ENCODE measurements around the gene FANCC.

The FANCC gene

GRCh38 chr9:95085036-95085770 is 232.3 kb downstream of the FANCC start:
- no peak for DNase-seq (ENCODE audit: low read depth)

GRCh38 chr9:95084254-95084934 is 233.1 kb downstream of the FANCC start:
- DNase-seq (ENCODE audit: low read depth) = no peak

- no peak for DNase-seq (ENCODE audit: low read depth)
Measured at GRCh38 chr9:95083086-95083768, 234.3 kb downstream of the FANCC start.

DNA sequence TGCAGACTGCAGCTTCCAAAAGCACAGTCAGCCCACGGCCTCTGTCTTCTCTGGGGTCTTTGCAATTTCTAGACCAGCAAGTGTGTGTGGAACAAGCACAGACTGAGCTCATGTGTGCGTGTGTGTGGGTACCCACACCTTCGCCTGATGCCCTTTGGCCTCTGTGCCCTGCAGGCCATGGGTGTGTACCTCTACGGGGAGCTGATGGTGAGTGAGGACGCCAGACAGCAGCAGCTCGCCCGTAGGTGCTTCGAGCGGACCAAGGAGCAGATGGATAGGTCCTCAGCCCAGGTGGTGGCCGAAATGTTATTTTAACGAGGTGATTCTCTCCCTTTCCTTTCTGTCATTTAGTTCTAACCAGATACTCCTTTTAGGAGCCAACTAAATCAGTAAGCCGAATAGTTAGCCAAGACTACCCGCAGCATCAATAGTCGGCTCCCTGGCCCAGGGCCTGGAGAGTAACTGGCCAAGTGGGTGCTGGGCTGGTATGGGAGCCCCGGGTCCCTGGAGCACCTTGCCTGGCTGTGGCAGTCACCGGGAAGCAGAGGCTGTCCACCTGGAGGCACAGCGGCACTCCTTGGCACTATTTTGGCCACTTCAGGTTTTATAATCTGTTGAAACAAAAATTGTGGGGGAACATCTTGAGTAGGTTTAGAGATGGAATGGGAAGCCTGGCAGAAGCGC is 235.0 kb downstream of the FANCC start:
- no peak for DNase-seq (ENCODE audit: low read depth)

DNA sequence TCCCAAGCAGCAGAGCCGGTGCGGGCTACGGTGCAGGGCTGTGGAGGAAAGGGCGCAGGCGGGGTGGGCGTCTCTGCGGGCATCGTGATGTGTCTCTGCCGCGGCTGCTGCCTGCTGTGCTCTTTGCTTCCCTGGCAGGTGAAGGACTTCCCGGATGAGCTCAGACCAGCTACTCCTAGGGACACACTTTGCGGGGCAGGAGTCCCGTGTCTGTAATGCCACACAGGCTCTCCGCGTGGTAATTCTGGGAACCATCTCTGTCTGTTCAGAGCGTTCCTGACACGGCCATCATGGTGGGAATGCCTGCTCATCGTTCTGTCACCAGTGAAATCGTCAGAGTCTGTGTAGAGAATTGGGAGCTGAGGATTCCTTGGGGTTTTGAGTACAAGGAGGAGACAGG is 235.5 kb downstream of the FANCC start:
- no peak for DNase-seq (ENCODE audit: low read depth)

GRCh38 chr9:95080961-95081647 is 236.4 kb downstream of the FANCC start:
- no peak for DNase-seq (ENCODE audit: low read depth)

DNA sequence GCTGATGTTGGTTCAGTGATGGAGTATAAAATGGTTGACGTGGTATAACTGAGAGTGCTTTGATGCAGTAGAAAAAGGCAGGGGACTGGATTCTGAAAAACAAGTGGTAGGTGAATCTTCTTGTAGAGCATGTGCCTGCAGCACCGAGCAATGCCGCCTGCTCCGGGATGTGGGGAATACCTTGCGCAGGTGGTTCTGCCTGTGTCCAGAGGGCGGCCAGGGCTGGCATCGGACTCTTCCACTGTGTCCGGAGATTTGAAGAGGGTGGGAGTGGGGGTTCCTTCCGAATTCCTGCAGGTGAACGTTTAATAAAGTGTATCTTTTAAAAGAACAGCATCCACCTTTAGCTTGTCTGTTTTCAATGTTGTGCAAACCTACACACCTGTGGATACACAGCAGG is 238.0 kb downstream of the FANCC start:
- DNase-seq (ENCODE audit: low read depth) = no peak

- DNase-seq (ENCODE audit: low read depth) = no peak
Measured at GRCh38 chr9:95078939-95079338, 238.6 kb downstream of the FANCC start.

- no peak for DNase-seq (ENCODE audit: low read depth)
Measured at GRCh38 chr9:95078511-95078910, 239.0 kb downstream of the FANCC start.

DNA sequence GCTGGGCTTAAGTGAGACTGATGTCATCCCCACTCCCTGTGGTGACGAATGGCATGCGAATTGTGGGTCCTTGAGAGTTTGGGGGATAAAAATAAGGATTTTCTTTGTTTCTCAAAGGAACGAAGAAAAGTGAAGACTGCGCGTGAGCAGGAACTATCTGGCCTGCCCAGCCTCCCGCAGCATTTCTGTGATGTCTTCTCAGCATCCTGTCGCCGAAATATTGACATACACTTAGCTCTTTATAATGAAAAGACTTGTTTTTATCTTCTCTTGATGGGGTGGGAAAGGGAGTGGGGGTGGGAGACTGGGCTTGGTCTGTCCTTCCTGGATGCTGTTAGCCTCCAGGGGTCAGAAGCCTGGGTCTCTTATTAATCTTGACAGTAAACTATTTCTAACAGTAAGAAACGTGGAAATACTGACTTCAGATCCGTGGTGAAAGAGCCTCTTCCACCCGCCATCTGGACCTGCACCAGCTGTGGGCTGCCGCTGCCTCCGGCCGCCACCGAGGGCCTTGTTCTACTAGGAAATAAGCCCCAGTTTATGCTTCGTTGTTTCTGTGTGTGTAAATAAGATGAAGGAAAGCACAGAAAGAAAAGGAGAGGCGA is 239.6 kb downstream of the FANCC start:
- DNase-seq (ENCODE audit: low read depth) = no peak

DNA sequence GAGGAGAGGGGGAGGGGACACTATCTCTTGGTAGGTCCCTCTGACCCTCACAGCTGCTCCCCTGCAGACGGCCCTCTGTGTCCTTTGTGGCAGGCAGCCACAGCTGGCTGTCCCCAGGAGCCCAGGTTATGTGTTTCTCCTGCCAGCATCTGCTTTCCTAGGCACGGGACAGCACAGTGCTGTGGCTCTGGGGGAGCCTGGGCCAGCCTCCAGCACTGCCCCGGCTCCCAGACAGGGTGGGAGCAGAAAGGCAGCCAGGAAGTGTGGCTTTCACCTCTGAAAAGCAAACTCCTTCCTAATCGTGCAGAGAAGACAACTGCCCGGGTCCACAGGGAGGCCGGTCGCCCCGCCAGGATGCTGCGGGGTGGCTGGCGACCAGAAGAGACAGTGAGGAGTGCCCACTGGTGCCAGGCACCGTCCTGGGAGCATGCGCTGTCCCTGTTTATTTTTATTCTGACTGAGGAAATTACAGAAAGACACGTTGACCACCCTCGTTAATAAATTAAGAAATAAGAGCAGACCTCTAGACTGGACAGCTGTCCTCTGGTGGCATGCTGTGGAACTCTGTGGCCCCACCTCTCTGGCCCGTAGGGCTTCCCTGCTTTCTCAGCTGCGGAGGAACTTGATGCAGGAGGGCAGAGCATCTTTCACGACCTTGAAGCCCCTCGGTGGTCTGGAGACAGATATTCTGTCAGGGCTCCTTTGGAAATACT is 240.3 kb downstream of the FANCC start:
- DNase-seq (ENCODE audit: low read depth) = no peak

DNA sequence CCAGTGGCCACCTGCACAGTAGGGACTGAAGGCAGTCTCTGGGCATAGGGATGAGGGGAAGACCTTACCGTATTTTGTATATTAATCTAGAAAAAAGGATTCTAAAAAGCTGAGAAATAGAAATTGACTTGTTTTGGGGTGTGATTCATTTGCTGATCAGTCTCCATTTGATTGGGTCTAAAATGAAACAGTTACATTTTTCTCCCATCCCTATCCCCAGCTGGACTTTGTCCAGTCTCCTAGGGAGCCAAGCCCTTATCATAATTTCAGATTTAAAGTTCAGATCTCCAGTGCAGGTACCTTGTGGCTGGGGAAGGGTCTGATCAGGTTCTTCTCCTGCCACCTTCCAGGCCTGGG is 240.8 kb downstream of the FANCC start:
- no peak for DNase-seq (ENCODE audit: low read depth)

GRCh38 chr9:95075700-95076099 is 241.8 kb downstream of the FANCC start:
- DNase-seq (ENCODE audit: low read depth) = no peak

DNA sequence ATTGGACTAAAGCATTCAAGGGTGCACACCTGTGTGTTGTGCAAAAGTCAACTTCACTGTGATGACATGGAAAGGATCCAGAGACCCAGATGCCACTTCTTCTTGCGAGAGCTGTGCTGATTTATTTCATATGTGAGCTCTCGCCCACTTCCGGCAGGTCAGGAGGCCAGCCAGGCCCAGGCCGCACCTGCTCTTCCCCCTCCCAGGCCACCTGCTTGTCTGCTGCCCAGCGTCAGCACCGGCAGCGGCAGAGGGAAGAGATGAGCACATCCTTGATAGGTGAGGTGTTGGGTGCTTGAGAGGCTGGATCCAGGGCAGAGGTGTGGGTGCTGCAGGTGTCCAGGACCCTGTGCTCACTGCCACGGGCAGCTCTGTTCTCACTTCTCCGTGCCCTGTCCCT is 242.9 kb downstream of the FANCC start:
- DNase-seq (ENCODE audit: low read depth) = no peak

GRCh38 chr9:95073918-95074317 is 243.6 kb downstream of the FANCC start:
- DNase-seq (ENCODE audit: low read depth) = no peak

- DNase-seq (ENCODE audit: low read depth) = no peak
Measured at GRCh38 chr9:95073042-95073607, 244.4 kb downstream of the FANCC start.

DNA sequence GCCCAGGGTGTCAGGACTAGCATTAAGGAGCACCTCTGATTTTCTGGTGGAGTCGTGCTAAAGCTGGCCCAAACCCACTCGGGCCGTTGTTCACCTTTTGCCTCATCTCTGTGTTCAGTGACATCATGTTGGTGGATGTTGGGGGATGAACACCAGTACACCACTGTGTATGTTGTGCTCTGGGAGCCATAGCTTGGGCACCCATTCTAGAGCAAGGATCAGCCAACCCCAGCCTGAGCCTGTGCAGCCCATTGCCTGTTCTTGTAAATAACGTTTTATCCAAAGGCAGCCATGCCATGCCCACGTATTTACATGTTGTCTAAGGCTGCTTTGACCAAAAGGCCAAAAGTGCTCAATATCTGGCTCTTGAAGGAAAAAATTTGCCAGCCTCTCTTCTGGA is 245.6 kb downstream of the FANCC start:
- DNase-seq (ENCODE audit: low read depth) = no peak

GRCh38 chr9:95071450-95071849 is 246.1 kb downstream of the FANCC start:
- DNase-seq (ENCODE audit: low read depth) = no peak

GRCh38 chr9:95070549-95071021 is 246.9 kb downstream of the FANCC start:
- DNase-seq (ENCODE audit: low read depth) = no peak

GRCh38 chr9:95067897-95068296 is 249.6 kb downstream of the FANCC start:
- no peak for DNase-seq (ENCODE audit: low read depth)

GRCh38 chr9:95067057-95067456 is 250.5 kb downstream of the FANCC start:
- DNase-seq (ENCODE audit: low read depth) = no peak

Data from activated T-cell treated with anti-CD3 and anti-CD28 coated beads for 1 hour (primary cell).